Bronchial epithelial cell (primary cell): Measurements from ENCODE around the gene IGFALS. TPM values are rescaled to one million over a fixed set of nuclear protein-coding genes. Genes with fewer than 3 reads are reported as not detected.

Experiments used
- DNase-seq: peaks from one replicate; pipeline ENCODE4 v3.0.0-alpha.2; 2010; ENCODE audit warnings: low read depth
- FAIRE-seq: peaks from 2 replicates; lab custom pipeline; 2011; peaks lifted over from hg19 to GRCh38; lab: Jason Lieb, UNC
- H3K27me3 ChIP-seq: 2 replicates; pipeline ENCODE4 v1.5.1; 2011; ENCODE audit warnings: low read length; ENCODE audit not compliant: control insufficient read depth, insufficient read depth
- H3K36me3 ChIP-seq: 2 replicates; pipeline ENCODE4 v1.5.1; 2011; ENCODE audit warnings: low read length; ENCODE audit not compliant: control insufficient read depth, insufficient read depth
- H3K4me3 ChIP-seq: 2 replicates; pipeline ENCODE4 v1.5.1; 2011; ENCODE audit warnings: mild to moderate bottlenecking, low read depth, low read length, control low read depth
- CTCF ChIP-seq: IDR thresholded peaks from 2 replicates; pipeline ENCODE4 v1.5.1; 2011; ENCODE audit warnings: mild to moderate bottlenecking, moderate library complexity, low read length, control low read depth, inconsistent platforms; ENCODE audit not compliant: insufficient read depth, severe bottlenecking
- total RNA-seq: library from RNA; depleted of rRNA; stranded (reverse); fragments of >200 nt; gene quantifications from 2 replicates; pipeline ENCODE4 v1.2.1, GENCODE V29; 2014

IGFALS gene
- total RNA-seq, 1 donor from 2014 or later, result not detected

GRCh38 chr16:1751946-1752345, 41.6 kb downstream of the IGFALS start:
- Histone ChIP-seq H3K36me3 (peaks cover 29% of the 10 kb centered on the region), H3K4me3 (no peak overlapping the region), H3K27me3 (no peaks in the 10 kb centered on the region)
- TF ChIP-seq CTCF, result no peak
- FAIRE-seq, result no peak
- no peak for DNase-seq

- no peak for TF ChIP-seq CTCF
- DNase-seq (peak; percentile 36), FAIRE-seq (peak; percentile 47)
- no peaks in the 10 kb centered on the region for H3K27me3 ChIP-seq
- no peak overlapping the region for H3K4me3 ChIP-seq
- H3K36me3 ChIP-seq, result peaks cover 29% of the 10 kb centered on the region
These were observed 44.1 kb downstream of the IGFALS start for GRCh38 chr16:1749152-1750117.

- Histone ChIP-seq H3K36me3 (peaks cover 35% of the 10 kb centered on the region), H3K4me3 (no peak overlapping the region), H3K27me3 (no peaks in the 10 kb centered on the region)
- no peak for TF ChIP-seq CTCF
- FAIRE-seq, result no peak
- no peak for DNase-seq
These were observed 45.6 kb downstream of the IGFALS start for GRCh38 chr16:1747934-1748333.

- Histone ChIP-seq H3K4me3 (no peak overlapping the region), H3K27me3 (no peaks in the 10 kb centered on the region), H3K36me3 (peaks cover 27% of the 10 kb centered on the region)
- DNase-seq (peak; percentile 64), FAIRE-seq (no peak)
- TF ChIP-seq CTCF, result no peak
These were observed 46.8 kb downstream of the IGFALS start for GRCh38 chr16:1746693-1747195.

GRCh38 chr16:1745900-1746692, 47.4 kb downstream of the IGFALS start:
- DNase-seq (no peak), FAIRE-seq (no peak)
- no peak for TF ChIP-seq CTCF
- Histone ChIP-seq H3K4me3 (no peak overlapping the region), H3K36me3 (peaks cover 26% of the 10 kb centered on the region), H3K27me3 (no peaks in the 10 kb centered on the region)
